A549 (cell line): Measurements from ENCODE around the gene C3orf52. TPM values are rescaled to one million over a fixed set of nuclear protein-coding genes. Genes with fewer than 3 reads are reported as not detected.

ENCODE experiments used
- ATAC-seq, 2 experiments: fragments of 200-7000 bp in 1 of 2; fragments of >200 bp in 1 of 2; cut with Nextera tagmentation in 1 of 2; cut with Tn5 transposase in 1 of 2; 3 replicates each; pipeline versions ENCODE4 v1.8.0 to v1.9.1; 2018 to 2020; ENCODE audit warnings: mild to moderate bottlenecking in 1 of 2, moderate library complexity in 1 of 2
- CTCF ChIA-PET: fragments of 300-600 bp; sonication (Branson Sonifier 250); formaldehyde crosslinking; extraction: SDS; loops from one replicate; lab custom pipeline; 2021; ENCODE audit warnings: antibody characterized with exemption, inconsistent platforms; lab: Yijun Ruan, JAX
- POLR2A ChIA-PET: fragments of 350-600 bp; formaldehyde crosslinking; extraction: SDS; loops from one replicate; lab custom pipeline; 2021; ENCODE audit warnings: antibody characterized with exemption, inconsistent platforms; lab: Yijun Ruan, JAX
- DNase-seq, 2 experiments: peaks; one replicate each; pipeline versions ENCODE4 v3.0.0 to v3.0.0-alpha.2; 2011 to 2016; ENCODE audit warnings: low read depth in 1 of 2, low spot score in 1 of 2
- FAIRE-seq: peaks from 2 replicates; lab custom pipeline; 2011; peaks lifted over from hg19 to GRCh38; lab: Jason Lieb, UNC
- H3K27ac ChIP-seq, 2 experiments: fragments of >200 bp; sonication (Bioruptor Twin); formaldehyde crosslinking; 3 replicates each; pipeline ENCODE4 v1.5.1; 2016 to 2017
- H3K4me1 ChIP-seq: fragments of >200 bp; sonication (Bioruptor Twin); formaldehyde crosslinking; 3 replicates; pipeline ENCODE4 v1.6.1; 2016
- H3K4me2 ChIP-seq: fragments of >200 bp; sonication (Bioruptor Twin); formaldehyde crosslinking; 3 replicates; pipeline ENCODE4 v1.6.1; 2016
- H3K4me3 ChIP-seq: fragments of >200 bp; sonication (Bioruptor Twin); formaldehyde crosslinking; 3 replicates; pipeline ENCODE4 v1.5.1; 2016
- H3K9me3 ChIP-seq: fragments of >200 bp; sonication (Bioruptor Twin); formaldehyde crosslinking; 3 replicates; pipeline ENCODE4 v1.6.1; 2016
- BCL3 ChIP-seq: fragments of >200 bp; sonication (Bioruptor Twin); formaldehyde crosslinking; IDR thresholded peaks from 3 replicates; pipeline ENCODE4 v1.6.1; 2016
- CBX2 ChIP-seq: fragments of 200-600 bp; sonication (generic); IDR thresholded peaks from 2 replicates; pipeline ENCODE4 v1.6.1; 2016; ENCODE audit warnings: low read depth, mild to moderate bottlenecking, borderline replicate concordance
- CHD2 ChIP-seq: fragments of 150-350 bp; IDR thresholded peaks from 2 replicates; pipeline ENCODE4 v1.6.1; 2014; ENCODE audit warnings: low read length; ENCODE audit not compliant: partially characterized antibody
- E2F6 ChIP-seq: IDR thresholded peaks from 2 replicates; pipeline ENCODE4 v1.6.1; 2012; ENCODE audit warnings: low read depth, borderline replicate concordance
- EHMT2 ChIP-seq: fragments of 200-600 bp; sonication (generic); IDR thresholded peaks from 2 replicates; pipeline ENCODE4 v1.6.1; 2016; ENCODE audit warnings: antibody characterized with exemption, low read depth, mild to moderate bottlenecking, moderate library complexity
- HDAC2 ChIP-seq: fragments of 200-600 bp; sonication (generic); IDR thresholded peaks from 2 replicates; pipeline ENCODE4 v1.6.1; 2016
- HES2 ChIP-seq: fragments of >200 bp; sonication (Bioruptor Twin); formaldehyde crosslinking; IDR thresholded peaks from 2 replicates; pipeline ENCODE4 v1.6.1; 2016
- KDM1A ChIP-seq: fragments of 200-600 bp; sonication (generic); IDR thresholded peaks from 2 replicates; pipeline ENCODE4 v1.6.1; 2016; ENCODE audit warnings: low read depth, mild to moderate bottlenecking
- KDM5A ChIP-seq: fragments of 200-600 bp; sonication (generic); IDR thresholded peaks from 2 replicates; pipeline ENCODE4 v1.6.1; 2016; ENCODE audit warnings: antibody characterized with exemption, mild to moderate bottlenecking
- MAFK ChIP-seq: fragments of 450-650 bp; IDR thresholded peaks from 2 replicates; pipeline ENCODE4 v1.6.1; 2014; ENCODE audit not compliant: partially characterized antibody
- MYC ChIP-seq: IDR thresholded peaks from 2 replicates; pipeline ENCODE4 v1.6.1; 2012; ENCODE audit warnings: mild to moderate bottlenecking, inconsistent platforms, low read length, improper control_type of control experiment, borderline replicate concordance
- NPAS2 ChIP-seq: fragments of 250-450 bp; sonication (Bioruptor Pico); IDR thresholded peaks from 2 replicates; pipeline ENCODE4 v1.8.0; 2022; ENCODE audit warnings: mild to moderate bottlenecking, moderate library complexity, borderline replicate concordance
- PBX3 ChIP-seq: IDR thresholded peaks from 2 replicates; pipeline ENCODE4 v1.6.1; 2012
- POLR2A ChIP-seq: IDR thresholded peaks from 2 replicates; pipeline ENCODE4 v1.6.1; 2012; ENCODE audit warnings: mild to moderate bottlenecking, low read length
- RARB ChIP-seq: fragments of 250-450 bp; sonication (Bioruptor Pico); IDR thresholded peaks from 2 replicates; pipeline ENCODE4 v1.8.0; 2021; ENCODE audit warnings: mild to moderate bottlenecking, moderate library complexity
- RCOR1 ChIP-seq: fragments of 150-350 bp; IDR thresholded peaks from 2 replicates; pipeline ENCODE4 v1.6.1; 2014; ENCODE audit warnings: antibody characterized with exemption, low read length, low read depth
- RNF2 ChIP-seq: fragments of 200-600 bp; sonication (generic); IDR thresholded peaks from 2 replicates; pipeline ENCODE4 v1.6.1; 2016; ENCODE audit warnings: low read depth, mild to moderate bottlenecking, antibody characterized with exemption, moderate library complexity, borderline replicate concordance
- SMC3 ChIP-seq: fragments of >200 bp; sonication (Bioruptor Twin); formaldehyde crosslinking; IDR thresholded peaks from 3 replicates; pipeline ENCODE4 v1.6.1; 2018; ENCODE audit warnings: inconsistent platforms
- TFCP2L1 ChIP-seq: fragments of 250-450 bp; sonication (Bioruptor Pico); IDR thresholded peaks from 2 replicates; pipeline ENCODE4 v1.5.0; 2021; ENCODE audit warnings: mild to moderate bottlenecking
- TP53 ChIP-seq: fragments of 250-450 bp; sonication (Bioruptor Pico); IDR thresholded peaks from 2 replicates; pipeline ENCODE4 v1.5.0; 2021; ENCODE audit warnings: mild to moderate bottlenecking, moderate library complexity
- ZC3H11A ChIP-seq: fragments of 450-650 bp; IDR thresholded peaks from 2 replicates; pipeline ENCODE4 v1.6.1; 2014; ENCODE audit warnings: antibody characterized with exemption, mild to moderate bottlenecking
- ZFP36 ChIP-seq: fragments of 450-650 bp; IDR thresholded peaks from 2 replicates; pipeline ENCODE4 v1.6.1; 2014; ENCODE audit warnings: borderline replicate concordance; ENCODE audit not compliant: partially characterized antibody
- WGBS: methylation state at CpG from one replicate; pipeline ENCODE4 v1.1.6; 2017; ENCODE audit errors: missing lambda C conversion rate; 5-methylcytosine and 5-hydroxymethylcytosine counted together
- polyA plus RNA-seq, 4 experiments: library from polyadenylated mRNA; depleted of rRNA in 3 of 4; stranded (reverse); fragments of >200 nt; fragmentation: RNase III in 1 of 4; extraction: RNeasy Plus Mini Kit Qiagen cat#74134 plus additional on column Dnase treatment in 1 of 4; gene quantifications; 2 replicates in 3 of 4; 3 replicates in 1 of 4; pipeline ENCODE4 v1.2.3, GENCODE V29; 2011 to 2017

Gene C3orf52
- polyA plus RNA-seq, 2 of the 4 experiments (the other 2 are of a cell fraction): 7.0 to 11.5 TPM

- ChIA-PET POLR2A (no interaction called here), CTCF (interaction anchor here (1.0 to 2.6 kb wide), 9 partner anchors 9 to 469 kb away, joined by 3 to 9 read pairs (median 6); partner anchors contain the start of gene SLC9C1)
- Histone ChIP-seq H3K4me2 (no peak overlapping the region), H3K4me3 (no peak overlapping the region), H3K27ac (no peak overlapping the region), H3K9me3 (no peaks in the 10 kb centered on the region), H3K4me1 (no peaks in the 10 kb centered on the region)
- DNase-seq (no peak), FAIRE-seq (no peak), ATAC-seq (no peak)
- 31% methylated on average over 4 of the region's 4 CpGs for WGBS
- TF ChIP-seq SMC3 (no peak), CHD2 (no peak), ZC3H11A (no peak), RCOR1 (no peak), RNF2 (no peak), KDM5A (no peak)
These were observed 51.6 kb downstream of the C3orf52 start for GRCh38 chr3:112137781-112138180.

GRCh38 chr3:112138219-112138969, 52.2 kb downstream of the C3orf52 start:
- no peak for TF ChIP-seq MYC
- no peak for TF ChIP-seq TFCP2L1
- TF ChIP-seq CBX2: no peak
- no peak for TF ChIP-seq RARB (CRISPR knock-in tag)
- TF ChIP-seq HES2: no peak
- TF ChIP-seq TP53 (CRISPR knock-in tag): no peak
- no peak for TF ChIP-seq ZFP36
- TF ChIP-seq SMC3: no peak
- no peak for TF ChIP-seq EHMT2
- no peak for TF ChIP-seq BCL3
- no peak for TF ChIP-seq POLR2A
- no peak for TF ChIP-seq NPAS2 (CRISPR knock-in tag)
- TF ChIP-seq PBX3: no peak
- no peak for TF ChIP-seq MAFK
- TF ChIP-seq, all 56 proteins: peak for 0
- ATAC-seq: no peak
- WGBS: 8% methylated on average over 1 of the region's 1 CpG
- POLR2A ChIA-PET: no interaction called here
- no peak overlapping the region for H3K4me2 ChIP-seq
- CTCF ChIA-PET: interaction anchor here (0.6 to 2.6 kb wide), 11 partner anchors 9 to 393 kb away, joined by 3 to 9 read pairs (median 4); partner anchors contain the start of gene SLC9C1
- H3K9me3 ChIP-seq: no peaks in the 10 kb centered on the region
- no peak overlapping the region for H3K4me3 ChIP-seq
- H3K27ac ChIP-seq: no peak overlapping the region
- FAIRE-seq: no peak
- no peaks in the 10 kb centered on the region for H3K4me1 ChIP-seq
- DNase-seq: no peak

GRCh38 chr3:112140584-112140983, 54.4 kb downstream of the C3orf52 start:
- peaks cover 11% of the 10 kb centered on the region; the same call in 2 of the 3 replicates for H3K9me3 ChIP-seq
- no peaks in the 10 kb centered on the region for H3K4me1 ChIP-seq
- no peak overlapping the region for H3K4me2 ChIP-seq
- TF ChIP-seq E2F6 (no peak), BCL3 (no peak), KDM1A (no peak), POLR2A (no peak), HDAC2 (no peak)
- no peak overlapping the region for H3K4me3 ChIP-seq
- H3K27ac ChIP-seq: no peak overlapping the region
- CTCF ChIA-PET: no interaction called here
- POLR2A ChIA-PET: no interaction called here
- ATAC-seq: no peak
- FAIRE-seq: no peak
- WGBS: 27% methylated on average over 1 of the region's 1 CpG
- DNase-seq: no peak
